Bronchial smooth muscle cell (primary cell): ENCODE measurements around the gene ESAM. TPM values are rescaled to one million over a fixed set of nuclear protein-coding genes. Genes with fewer than 3 reads are reported as not detected.

Experiments
- total RNA-seq: library from RNA; depleted of rRNA; stranded (reverse); fragments of >200 nt; gene quantifications from 2 replicates; pipeline ENCODE4 v1.2.1, GENCODE V29; 2014

Gene ESAM, protein sequence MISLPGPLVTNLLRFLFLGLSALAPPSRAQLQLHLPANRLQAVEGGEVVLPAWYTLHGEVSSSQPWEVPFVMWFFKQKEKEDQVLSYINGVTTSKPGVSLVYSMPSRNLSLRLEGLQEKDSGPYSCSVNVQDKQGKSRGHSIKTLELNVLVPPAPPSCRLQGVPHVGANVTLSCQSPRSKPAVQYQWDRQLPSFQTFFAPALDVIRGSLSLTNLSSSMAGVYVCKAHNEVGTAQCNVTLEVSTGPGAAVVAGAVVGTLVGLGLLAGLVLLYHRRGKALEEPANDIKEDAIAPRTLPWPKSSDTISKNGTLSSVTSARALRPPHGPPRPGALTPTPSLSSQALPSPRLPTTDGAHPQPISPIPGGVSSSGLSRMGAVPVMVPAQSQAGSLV
- 0.09 and 0.16 TPM in 2 replicates for total RNA-seq

DNA sequence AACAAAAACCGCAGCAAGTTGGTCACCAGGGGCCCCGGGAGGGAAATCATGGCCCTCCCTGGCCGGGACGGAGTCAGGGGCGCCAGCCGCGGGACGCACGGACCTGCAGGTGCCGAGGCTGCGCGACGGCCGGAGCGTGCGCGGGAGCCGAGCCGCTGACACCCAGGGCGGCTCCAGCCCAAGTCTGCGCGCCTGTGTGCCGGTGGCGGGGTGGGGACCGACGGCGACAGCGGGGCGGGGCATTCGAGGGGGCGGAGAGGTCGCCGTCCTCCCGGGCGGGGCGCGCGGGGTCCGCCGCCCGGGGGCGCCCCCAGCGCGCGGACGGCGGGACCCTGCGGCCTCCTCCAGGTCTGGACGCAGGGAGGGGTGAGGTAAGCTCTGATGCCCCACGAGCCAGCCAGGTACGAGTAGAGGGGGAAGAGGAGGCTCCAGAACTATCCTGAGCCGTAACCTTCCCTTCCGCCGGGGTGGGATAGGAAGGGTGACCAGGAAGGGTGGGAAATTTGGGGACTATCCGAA, at the start of gene ESAM:
ESAM (minus strand) TSS at position 186 of the 519 bp plus-strand sequence; CDS start at position 50, 136 bp downstream.

DNA sequence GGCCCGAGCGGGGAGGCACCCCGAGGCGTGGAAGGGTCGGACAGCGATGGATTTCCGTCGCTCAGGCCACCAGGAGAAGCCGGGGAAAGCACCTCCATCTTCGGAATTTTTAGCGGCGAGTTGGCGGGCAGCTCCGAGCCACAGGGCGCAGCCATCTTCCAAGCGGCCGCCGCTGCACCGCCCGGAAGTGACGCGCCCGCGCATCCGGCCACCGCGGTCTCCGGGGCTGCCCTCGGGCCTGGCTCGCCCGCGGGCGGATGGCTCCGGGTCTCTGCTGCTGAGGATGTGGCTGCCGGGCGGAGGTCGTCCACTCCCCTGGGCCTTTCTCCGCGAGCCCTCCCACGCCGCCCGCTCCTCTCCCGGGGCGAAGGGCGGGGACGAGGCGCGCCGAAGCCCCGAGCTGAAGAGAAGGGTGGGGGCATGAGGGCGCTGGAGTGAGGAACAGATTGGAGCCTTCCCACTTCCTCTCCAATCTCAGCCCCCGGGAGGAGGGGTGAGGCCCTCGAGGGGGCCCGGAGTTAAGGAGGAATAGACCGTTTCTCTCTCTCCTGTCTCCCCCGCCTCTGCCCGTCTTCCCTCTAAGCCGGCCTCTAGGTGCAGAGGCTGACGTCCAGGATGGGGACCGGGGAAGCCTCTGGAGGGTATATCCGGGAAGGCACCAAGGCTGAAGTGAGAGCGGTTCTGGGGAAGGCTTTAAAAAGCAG, 38.3 kb upstream of the ESAM start, which contains the start of gene MSANTD2:
MSANTD2 (minus strand) TSS at position 181 of the 704 bp plus-strand sequence; CDS start at position 155, 26 bp downstream.

DNA sequence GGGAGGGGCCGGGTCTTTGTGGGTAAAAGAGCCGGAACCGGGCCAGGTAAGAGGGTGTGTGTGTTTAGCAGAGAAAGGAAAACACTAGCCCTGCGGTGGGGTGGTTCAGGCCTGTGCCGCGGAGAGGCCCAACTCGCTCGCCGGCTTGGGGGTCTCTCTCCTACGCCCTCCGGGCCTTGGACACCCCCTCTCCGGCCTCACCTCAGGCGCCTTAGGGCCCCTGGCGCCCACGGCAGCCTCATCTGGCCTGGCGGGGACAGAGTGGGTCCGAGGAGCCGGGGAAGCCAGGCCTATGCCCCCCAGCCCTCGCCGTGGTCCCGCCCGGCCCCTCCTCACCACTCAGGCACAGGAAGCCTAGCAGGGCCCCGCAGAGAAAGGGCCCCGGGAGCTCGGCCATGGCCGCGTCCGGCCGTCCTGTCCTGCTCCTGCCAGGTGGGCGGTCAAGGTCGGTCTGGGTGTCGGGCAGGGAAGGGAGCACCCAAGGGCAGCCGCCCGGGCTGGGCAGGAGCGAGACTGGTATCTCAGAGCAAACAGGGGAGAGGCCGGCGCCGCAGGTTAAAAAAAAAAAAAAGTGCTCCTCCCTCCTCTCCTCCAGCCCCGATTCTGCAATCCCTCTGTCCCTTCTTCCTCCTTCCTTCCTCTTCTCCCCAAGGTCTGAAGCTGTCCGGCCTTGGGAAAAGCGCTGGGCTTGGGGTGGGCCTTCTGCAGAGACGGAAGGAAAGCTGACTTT, 10.2 kb downstream of the ESAM start, which contains the start of gene VSIG2:
VSIG2 (minus strand) TSS at position 515 of the 730 bp plus-strand sequence; CDS start at position 397, 118 bp downstream.

DNA sequence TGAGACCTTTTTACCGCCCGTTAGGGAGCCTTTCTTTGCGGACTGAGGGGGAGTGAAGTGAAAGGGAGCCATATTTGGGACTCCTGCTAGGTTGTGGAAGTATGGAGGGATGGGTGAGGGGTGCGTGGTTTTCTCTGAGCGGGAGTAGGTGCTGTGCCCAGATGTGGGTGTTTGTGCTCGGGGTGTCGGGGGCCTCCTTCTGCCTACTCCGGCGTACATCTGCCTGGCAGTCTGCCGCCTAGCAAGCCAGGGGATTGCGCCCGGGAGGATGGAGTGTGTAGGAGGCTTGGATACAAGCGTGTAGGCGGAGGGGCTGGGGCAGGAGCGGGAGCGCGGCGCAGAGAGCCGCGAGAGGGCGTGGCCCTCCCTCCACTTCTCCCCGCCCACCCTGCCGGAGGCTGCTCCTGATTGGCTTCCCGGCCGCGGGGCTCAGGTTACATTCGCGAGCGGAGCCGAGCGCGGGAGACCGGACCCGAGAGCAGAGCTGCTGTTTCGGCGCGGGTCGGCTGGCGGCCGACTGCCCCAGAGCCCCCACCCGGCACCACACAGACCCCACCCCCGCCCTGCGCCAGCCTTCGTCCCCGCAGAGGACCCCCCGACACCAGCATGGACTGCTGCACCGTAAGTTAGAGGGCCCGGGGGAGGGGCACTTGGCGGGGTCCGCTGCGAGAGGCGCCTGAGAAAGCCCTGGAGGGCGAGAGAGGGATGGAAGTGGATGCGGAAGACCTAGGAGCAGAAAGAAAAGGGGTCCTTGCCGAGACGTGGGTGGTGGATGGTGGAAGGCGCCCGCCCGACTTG, 22.4 kb downstream of the ESAM start, which contains the start of gene NRGN:
NRGN (plus strand) TSS at position 464 of the 798 bp plus-strand sequence; CDS start at position 607, 143 bp downstream.

Other genes with a start within 250 kb of the ESAM start
- not detected in 2 replicates for gene OR8B12, start 218.6 kb downstream of the ESAM start, total RNA-seq
- gene OR8A1, start 192.3 kb downstream of the ESAM start, total RNA-seq: not detected in 2 replicates
- not detected in 2 replicates for gene PANX3, start 150.9 kb downstream of the ESAM start, total RNA-seq
- gene TBRG1, start 139.4 kb downstream of the ESAM start, total RNA-seq: 14.3 and 15.0 TPM in 2 replicates
- gene SIAE, start 88.6 kb downstream of the ESAM start, total RNA-seq: 11.0 and 23.6 TPM in 2 replicates
- 7.3 and 11.7 TPM in 2 replicates for gene SPA17, start 88.4 kb downstream of the ESAM start, total RNA-seq
- 0.32 TPM in 1 of 2 replicates, not detected in the other for gene NRGN, start 22.3 kb downstream of the ESAM start, total RNA-seq
- gene VSIG2, start 10.0 kb downstream of the ESAM start, total RNA-seq: 0.09 and 0.16 TPM in 2 replicates
- gene MSANTD2, start 38.1 kb upstream of the ESAM start, total RNA-seq: 4.7 and 5.7 TPM in 2 replicates
- 4.6 and 7.6 TPM in 2 replicates for gene ROBO3, start 103.1 kb upstream of the ESAM start, total RNA-seq
- 0.09 and 1.1 TPM in 2 replicates for gene ROBO4, start 135.6 kb upstream of the ESAM start, total RNA-seq
- not detected in 2 replicates for gene HEPN1, start 157.0 kb upstream of the ESAM start, total RNA-seq
- not detected in 2 replicates for gene HEPACAM, start 173.8 kb upstream of the ESAM start, total RNA-seq
- gene CCDC15, start 191.9 kb upstream of the ESAM start, total RNA-seq: 0.43 and 0.63 TPM in 2 replicates